ENCODE results near the gene CYP3A5.
"Not testable (repeated sequence)": the region's sequence is repeated elsewhere in the genome, so short reads cannot be mapped to it uniquely, and the experiment has no call there.

The CYP3A5 gene

GRCh38 chr7:99677648-99678045 is 2.1 kb downstream of the CYP3A5 start:
- Histone ChIP-seq H3K9me3 (ENCODE audit: control insufficient read depth, insufficient read depth, low read length) (no peaks in the 10 kb centered on the region), H3K36me3 (ENCODE audit: control insufficient read depth, insufficient read depth, low read length) (no peaks in the 10 kb centered on the region), H3K4me1 (ENCODE audit: control insufficient read depth, insufficient read depth, low read length) (peaks cover 2% of the 10 kb centered on the region), H3K9ac (ENCODE audit: low read depth, low read length) (no peak overlapping the region), H3K4me3 (ENCODE audit: low read depth, low read length) (no peak overlapping the region), H3K27me3 (ENCODE audit: control insufficient read depth, insufficient read depth, low read length) (no peaks in the 10 kb centered on the region)

GRCh38 chr7:99677013-99677647 is 2.7 kb downstream of the CYP3A5 start:
- Histone ChIP-seq H3K9ac (ENCODE audit: low read depth, low read length) (no peak overlapping the region), H3K9me3 (ENCODE audit: control insufficient read depth, insufficient read depth, low read length) (no peaks in the 10 kb centered on the region), H3K4me3 (ENCODE audit: low read depth, low read length) (no peak overlapping the region), H3K4me1 (ENCODE audit: control insufficient read depth, insufficient read depth, low read length) (peaks cover 2% of the 10 kb centered on the region), H3K27me3 (ENCODE audit: control insufficient read depth, insufficient read depth, low read length) (no peaks in the 10 kb centered on the region), H3K36me3 (ENCODE audit: control insufficient read depth, insufficient read depth, low read length) (no peaks in the 10 kb centered on the region)

- H3K9me3 ChIP-seq (ENCODE audit: control insufficient read depth, insufficient read depth, low read length), result no peaks in the 10 kb centered on the region
- H3K4me3 ChIP-seq (ENCODE audit: low read depth, low read length), result no peak overlapping the region
- H3K9ac ChIP-seq (ENCODE audit: low read depth, low read length), result no peak overlapping the region
- no peaks in the 10 kb centered on the region for H3K27me3 ChIP-seq (ENCODE audit: control insufficient read depth, insufficient read depth, low read length)
- peaks cover 2% of the 10 kb centered on the region for H3K4me1 ChIP-seq (ENCODE audit: control insufficient read depth, insufficient read depth, low read length)
- no peaks in the 10 kb centered on the region for H3K36me3 ChIP-seq (ENCODE audit: control insufficient read depth, insufficient read depth, low read length)
Measured at GRCh38 chr7:99674995-99675742, 4.6 kb downstream of the CYP3A5 start.

- H3K9ac ChIP-seq (ENCODE audit: low read depth, low read length), result no peak overlapping the region
- H3K9me3 ChIP-seq (ENCODE audit: control insufficient read depth, insufficient read depth, low read length), result no peaks in the 10 kb centered on the region
- no peaks in the 10 kb centered on the region for H3K27me3 ChIP-seq (ENCODE audit: control insufficient read depth, insufficient read depth, low read length)
- no peak overlapping the region for H3K4me3 ChIP-seq (ENCODE audit: low read depth, low read length)
- H3K4me1 ChIP-seq (ENCODE audit: control insufficient read depth, insufficient read depth, low read length), result no peaks in the 10 kb centered on the region
- H3K36me3 ChIP-seq (ENCODE audit: control insufficient read depth, insufficient read depth, low read length), result no peaks in the 10 kb centered on the region
Measured at GRCh38 chr7:99672573-99672972, 7.2 kb downstream of the CYP3A5 start.

- H3K4me3 ChIP-seq (ENCODE audit: low read depth, low read length), result no peak overlapping the region
- H3K4me1 ChIP-seq (ENCODE audit: control insufficient read depth, insufficient read depth, low read length), result no peaks in the 10 kb centered on the region
- H3K36me3 ChIP-seq (ENCODE audit: control insufficient read depth, insufficient read depth, low read length), result no peaks in the 10 kb centered on the region
- no peak overlapping the region for H3K9ac ChIP-seq (ENCODE audit: low read depth, low read length)
- H3K27me3 ChIP-seq (ENCODE audit: control insufficient read depth, insufficient read depth, low read length), result no peaks in the 10 kb centered on the region
- no peaks in the 10 kb centered on the region for H3K9me3 ChIP-seq (ENCODE audit: control insufficient read depth, insufficient read depth, low read length)
Measured at GRCh38 chr7:99669782-99670181, 10.0 kb downstream of the CYP3A5 start.

GRCh38 chr7:99668541-99668940 is 11.3 kb downstream of the CYP3A5 start:
- no peaks in the 10 kb centered on the region for H3K9me3 ChIP-seq (ENCODE audit: control insufficient read depth, insufficient read depth, low read length)
- no peak overlapping the region for H3K4me3 ChIP-seq (ENCODE audit: low read depth, low read length)
- H3K4me1 ChIP-seq (ENCODE audit: control insufficient read depth, insufficient read depth, low read length), result no peaks in the 10 kb centered on the region
- no peaks in the 10 kb centered on the region for H3K27me3 ChIP-seq (ENCODE audit: control insufficient read depth, insufficient read depth, low read length)
- no peaks in the 10 kb centered on the region for H3K36me3 ChIP-seq (ENCODE audit: control insufficient read depth, insufficient read depth, low read length)
- H3K9ac ChIP-seq (ENCODE audit: low read depth, low read length), result no peak overlapping the region

GRCh38 chr7:99667179-99667578 is 12.6 kb downstream of the CYP3A5 start:
- H3K27me3 ChIP-seq (ENCODE audit: control insufficient read depth, insufficient read depth, low read length), result no peaks in the 10 kb centered on the region
- H3K9ac ChIP-seq (ENCODE audit: low read depth, low read length), result no peak overlapping the region
- no peaks in the 10 kb centered on the region for H3K9me3 ChIP-seq (ENCODE audit: control insufficient read depth, insufficient read depth, low read length)
- H3K36me3 ChIP-seq (ENCODE audit: control insufficient read depth, insufficient read depth, low read length), result no peaks in the 10 kb centered on the region
- no peaks in the 10 kb centered on the region for H3K4me1 ChIP-seq (ENCODE audit: control insufficient read depth, insufficient read depth, low read length)
- H3K4me3 ChIP-seq (ENCODE audit: low read depth, low read length), result no peak overlapping the region

- H3K36me3 ChIP-seq (ENCODE audit: control insufficient read depth, insufficient read depth, low read length), result no peaks in the 10 kb centered on the region
Measured at GRCh38 chr7:99666013-99666395, 13.8 kb downstream of the CYP3A5 start.

GRCh38 chr7:99665312-99666012 is 14.3 kb downstream of the CYP3A5 start:
- Histone ChIP-seq H3K4me1 (ENCODE audit: control insufficient read depth, insufficient read depth, low read length) (no peaks in the 10 kb centered on the region), H3K9me3 (ENCODE audit: control insufficient read depth, insufficient read depth, low read length) (peaks cover under 1% of the 10 kb centered on the region), H3K9ac (ENCODE audit: low read depth, low read length) (no peak overlapping the region), H3K27me3 (ENCODE audit: control insufficient read depth, insufficient read depth, low read length) (no peaks in the 10 kb centered on the region), H3K36me3 (ENCODE audit: control insufficient read depth, insufficient read depth, low read length) (no peaks in the 10 kb centered on the region), H3K4me3 (ENCODE audit: low read depth, low read length) (no peak overlapping the region)

More at GRCh38 chr7:99666013-99666395, 13.8 kb downstream of the CYP3A5 start:
- Histone ChIP-seq H3K4me1 (ENCODE audit: control insufficient read depth, insufficient read depth, low read length) (no peaks in the 10 kb centered on the region), H3K9ac (ENCODE audit: low read depth, low read length) (no peak overlapping the region), H3K4me3 (ENCODE audit: low read depth, low read length) (no peak overlapping the region), H3K27me3 (ENCODE audit: control insufficient read depth, insufficient read depth, low read length) (no peaks in the 10 kb centered on the region), H3K9me3 (ENCODE audit: control insufficient read depth, insufficient read depth, low read length) (no peaks in the 10 kb centered on the region)

- not testable (repeated sequence) for H3K36me3 ChIP-seq (ENCODE audit: control insufficient read depth, insufficient read depth, low read length); H3K4me3 ChIP-seq (ENCODE audit: low read depth, low read length); H3K27me3 ChIP-seq (ENCODE audit: control insufficient read depth, insufficient read depth, low read length); H3K9me3 ChIP-seq (ENCODE audit: control insufficient read depth, insufficient read depth, low read length); H3K9ac ChIP-seq (ENCODE audit: low read depth, low read length); H3K4me1 ChIP-seq (ENCODE audit: control insufficient read depth, insufficient read depth, low read length)
Measured at GRCh38 chr7:99657879-99658278, 21.9 kb downstream of the CYP3A5 start.

- not testable (repeated sequence) for H3K27me3 ChIP-seq (ENCODE audit: control insufficient read depth, insufficient read depth, low read length); H3K4me1 ChIP-seq (ENCODE audit: control insufficient read depth, insufficient read depth, low read length); H3K4me3 ChIP-seq (ENCODE audit: low read depth, low read length); H3K9me3 ChIP-seq (ENCODE audit: control insufficient read depth, insufficient read depth, low read length); H3K9ac ChIP-seq (ENCODE audit: low read depth, low read length); H3K36me3 ChIP-seq (ENCODE audit: control insufficient read depth, insufficient read depth, low read length)
Measured at GRCh38 chr7:99654626-99655025, 25.2 kb downstream of the CYP3A5 start.

GRCh38 chr7:99653754-99654153 is 26.0 kb downstream of the CYP3A5 start:
- H3K9ac ChIP-seq (ENCODE audit: low read depth, low read length), result no peak overlapping the region
- H3K36me3 ChIP-seq (ENCODE audit: control insufficient read depth, insufficient read depth, low read length), result no peaks in the 10 kb centered on the region
- no peaks in the 10 kb centered on the region for H3K9me3 ChIP-seq (ENCODE audit: control insufficient read depth, insufficient read depth, low read length)
- no peak overlapping the region for H3K4me3 ChIP-seq (ENCODE audit: low read depth, low read length)
- no peaks in the 10 kb centered on the region for H3K4me1 ChIP-seq (ENCODE audit: control insufficient read depth, insufficient read depth, low read length)
- H3K27me3 ChIP-seq (ENCODE audit: control insufficient read depth, insufficient read depth, low read length), result no peaks in the 10 kb centered on the region

All from iPS-15b (cell line).